ENCODE data around the gene SCYGR6. TPM values are rescaled to one million over a fixed set of nuclear protein-coding genes. Genes with fewer than 3 reads are reported as not detected.

The SCYGR6 gene
- total RNA-seq, 1 donor from 2014 or later, result not detected

DNA sequence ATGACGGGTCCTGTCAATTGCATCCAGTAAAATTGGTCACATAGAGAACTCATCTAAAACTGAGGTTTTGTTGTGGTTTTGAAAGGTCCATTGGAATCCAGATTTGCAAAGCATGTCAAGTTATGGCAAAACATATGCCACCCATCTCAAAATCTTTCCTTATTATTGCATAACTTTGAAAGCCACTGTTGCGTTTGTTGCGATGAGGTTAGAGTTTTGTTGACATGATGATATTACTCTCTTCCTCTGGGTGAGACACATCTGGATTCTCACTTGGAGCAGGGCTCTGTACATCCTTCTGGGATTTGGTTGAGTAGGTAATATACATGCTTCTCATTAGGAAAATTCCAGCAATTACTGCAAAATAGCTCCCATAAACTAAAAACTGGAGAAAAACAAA is 37.4 kb downstream of the SCYGR6 start:
- no peak for DNase-seq (ENCODE audit: low spot score)
- no peaks in the 10 kb centered on the region for H3K9me3 ChIP-seq (ENCODE audit: low read depth)
- no peaks in the 10 kb centered on the region for H3K27me3 Mint-ChIP-seq (ENCODE audit: insufficient read depth, low read depth)
- no peaks in the 10 kb centered on the region for H3K36me3 Mint-ChIP-seq
- no peaks in the 10 kb centered on the region for H3K36me3 ChIP-seq
- H3K27ac Mint-ChIP-seq, result no peak overlapping the region
- no peaks in the 10 kb centered on the region for H3K4me1 ChIP-seq
- H3K27me3 ChIP-seq, result no peaks in the 10 kb centered on the region
- no peak overlapping the region for H3K9ac ChIP-seq
- H3F3A ChIP-seq (ENCODE audit: low read depth), result no peaks in the 10 kb centered on the region
- TF ChIP-seq EZH2phosphoT487 (IDR thresholded peaks at IDR 0.05) (no peak), EZH2 (IDR thresholded peaks at IDR 0.05) (no peak)
- TF ChIP-seq, protein P1, sequence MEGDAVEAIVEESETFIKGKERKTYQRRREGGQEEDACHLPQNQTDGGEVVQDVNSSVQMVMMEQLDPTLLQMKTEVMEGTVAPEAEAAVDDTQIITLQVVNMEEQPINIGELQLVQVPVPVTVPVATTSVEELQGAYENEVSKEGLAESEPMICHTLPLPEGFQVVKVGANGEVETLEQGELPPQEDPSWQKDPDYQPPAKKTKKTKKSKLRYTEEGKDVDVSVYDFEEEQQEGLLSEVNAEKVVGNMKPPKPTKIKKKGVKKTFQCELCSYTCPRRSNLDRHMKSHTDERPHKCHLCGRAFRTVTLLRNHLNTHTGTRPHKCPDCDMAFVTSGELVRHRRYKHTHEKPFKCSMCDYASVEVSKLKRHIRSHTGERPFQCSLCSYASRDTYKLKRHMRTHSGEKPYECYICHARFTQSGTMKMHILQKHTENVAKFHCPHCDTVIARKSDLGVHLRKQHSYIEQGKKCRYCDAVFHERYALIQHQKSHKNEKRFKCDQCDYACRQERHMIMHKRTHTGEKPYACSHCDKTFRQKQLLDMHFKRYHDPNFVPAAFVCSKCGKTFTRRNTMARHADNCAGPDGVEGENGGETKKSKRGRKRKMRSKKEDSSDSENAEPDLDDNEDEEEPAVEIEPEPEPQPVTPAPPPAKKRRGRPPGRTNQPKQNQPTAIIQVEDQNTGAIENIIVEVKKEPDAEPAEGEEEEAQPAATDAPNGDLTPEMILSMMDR (IDR thresholded peaks at IDR 0.05), result no peak
- no peaks in the 10 kb centered on the region for H3K9me3 Mint-ChIP-seq
- no peak overlapping the region for H3K27ac ChIP-seq
- H3K4me1 Mint-ChIP-seq, result no peaks in the 10 kb centered on the region
- no peak overlapping the region for H3K4me3 ChIP-seq
- H4K20me1 ChIP-seq (ENCODE audit: low read depth), result no peaks in the 10 kb centered on the region
- H2AFZ ChIP-seq (replicated peaks), result no peak overlapping the region
- no peaks in the 10 kb centered on the region for H3K79me2 ChIP-seq (ENCODE audit: low read depth)
- H3K4me2 ChIP-seq, result no peak overlapping the region
- H3K4me3 Mint-ChIP-seq, result no peak overlapping the region

DNA sequence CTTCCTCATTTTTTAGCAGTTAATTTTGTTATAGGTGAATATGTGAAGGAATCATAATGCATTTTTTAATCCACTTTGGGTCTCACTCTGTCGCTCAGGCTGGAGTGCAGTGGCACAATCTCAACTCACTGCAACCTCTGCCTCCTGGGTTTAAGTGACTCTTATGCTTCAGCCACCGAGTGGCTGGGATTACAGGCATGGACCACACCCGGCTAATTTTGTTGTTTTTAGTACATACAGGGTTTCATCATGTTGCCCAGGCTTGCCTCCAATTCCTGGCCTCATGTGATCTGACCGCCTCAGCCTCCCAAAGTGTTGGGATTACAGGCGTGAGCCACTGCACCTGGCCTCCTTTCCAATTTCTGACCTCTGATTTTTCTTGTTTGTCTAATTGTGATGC is 40.3 kb downstream of the SCYGR6 start:
- no peaks in the 10 kb centered on the region for H3K4me1 ChIP-seq
- no peaks in the 10 kb centered on the region for H3K27me3 ChIP-seq
- Mint-ChIP-seq H3K27ac (no peak overlapping the region), H3K4me1 (no peaks in the 10 kb centered on the region), H3K36me3 (no peaks in the 10 kb centered on the region), H3K27me3 (ENCODE audit: insufficient read depth, low read depth) (no peaks in the 10 kb centered on the region), H3K9me3 (no peaks in the 10 kb centered on the region), H3K4me3 (no peak overlapping the region)
- H3K36me3 ChIP-seq, result no peaks in the 10 kb centered on the region
- no peak overlapping the region for H3K27ac ChIP-seq
- no peaks in the 10 kb centered on the region for H3K9me3 ChIP-seq (ENCODE audit: low read depth)
- no peak overlapping the region for H3K4me2 ChIP-seq
- H3K4me3 ChIP-seq, result no peak overlapping the region
- DNase-seq (ENCODE audit: low spot score), result no peak
- H3K79me2 ChIP-seq (ENCODE audit: low read depth), result no peaks in the 10 kb centered on the region
- no peak overlapping the region for H2AFZ ChIP-seq (replicated peaks)
- TF ChIP-seq EZH2phosphoT487 (IDR thresholded peaks at IDR 0.05), result no peak
- TF ChIP-seq EZH2 (IDR thresholded peaks at IDR 0.05), result no peak
- TF ChIP-seq, protein P1 (IDR thresholded peaks at IDR 0.05), result no peak
- no peak overlapping the region for H3K9ac ChIP-seq
- no peaks in the 10 kb centered on the region for H4K20me1 ChIP-seq (ENCODE audit: low read depth)
- H3F3A ChIP-seq (ENCODE audit: low read depth), result no peaks in the 10 kb centered on the region

DNA sequence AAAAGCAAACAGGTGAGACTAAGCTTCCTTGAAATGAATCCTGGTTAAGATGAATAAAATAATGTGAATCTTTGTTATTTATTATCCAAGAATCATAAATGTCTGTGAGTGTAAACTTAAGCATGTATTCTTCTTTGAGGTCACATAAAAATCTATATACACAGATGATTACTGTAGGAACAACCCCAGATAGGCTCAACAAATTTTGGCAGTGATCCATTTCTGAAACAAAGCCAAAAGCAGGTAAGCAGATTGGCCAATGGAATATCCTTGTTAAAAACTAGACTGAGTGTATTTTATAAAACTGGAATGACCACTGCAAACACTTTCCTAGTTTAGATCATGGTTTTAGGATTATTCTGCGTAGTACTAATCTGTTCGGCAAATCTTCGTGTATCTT is 46.6 kb downstream of the SCYGR6 start:
- H3K9me3 Mint-ChIP-seq, result peaks cover 2% of the 10 kb centered on the region
- no peaks in the 10 kb centered on the region for H4K20me1 ChIP-seq (ENCODE audit: low read depth)
- H3K4me1 ChIP-seq, result no peaks in the 10 kb centered on the region
- no peak overlapping the region for H3K9ac ChIP-seq
- H3K27ac ChIP-seq, result no peak overlapping the region
- H3K4me3 Mint-ChIP-seq, result no peak overlapping the region
- H3K4me3 ChIP-seq, result no peak overlapping the region
- no peaks in the 10 kb centered on the region for H3K36me3 ChIP-seq
- no peaks in the 10 kb centered on the region for H3K79me2 ChIP-seq (ENCODE audit: low read depth)
- no peaks in the 10 kb centered on the region for H3K36me3 Mint-ChIP-seq
- H3K4me2 ChIP-seq, result no peak overlapping the region
- H3K27me3 Mint-ChIP-seq (ENCODE audit: insufficient read depth, low read depth), result no peaks in the 10 kb centered on the region
- no peaks in the 10 kb centered on the region for H3K4me1 Mint-ChIP-seq
- no peak overlapping the region for H3K27ac Mint-ChIP-seq
- DNase-seq (ENCODE audit: low spot score), result no peak
- H3K9me3 ChIP-seq (ENCODE audit: low read depth), result no peaks in the 10 kb centered on the region
- no peaks in the 10 kb centered on the region for H3K27me3 ChIP-seq
- TF ChIP-seq EZH2 (IDR thresholded peaks at IDR 0.05) (no peak), EZH2phosphoT487 (IDR thresholded peaks at IDR 0.05) (no peak)
- TF ChIP-seq, protein P1 (IDR thresholded peaks at IDR 0.05), result no peak
- H2AFZ ChIP-seq (replicated peaks), result no peak overlapping the region
- H3F3A ChIP-seq (ENCODE audit: low read depth), result no peaks in the 10 kb centered on the region

All from neural progenitor cell (in vitro differentiated cells).